Heart right ventricle (tissue), 16 donors: ENCODE data around the gene SNAP47. TPM values are rescaled to one million over a fixed set of nuclear protein-coding genes. Genes with fewer than 3 reads are reported as not detected.

Experiments
- ATAC-seq, 8 donors: fragments of 200-7000 bp; cut with Tn5 transposase; one replicate each; pipeline ENCODE4 v1.9.1; 2020; ENCODE audit warnings: mild to moderate bottlenecking in 8 of 8, moderate library complexity in 8 of 8, moderate number of reproducible peaks in 1 of 8
- DNase-seq, 2 donors: peaks; one replicate each; pipeline ENCODE4 v3.0.0-alpha.2; 2020
- H3K27ac ChIP-seq, 10 donors: fragments of 200-600 bp; sonication (generic) in 2 of 10; one replicate each; pipeline versions ENCODE4 v1.5.0 to v1.8.0; 2020 to 2022; ENCODE audit warnings: mild to moderate bottlenecking in 3 of 10
- H3K27me3 ChIP-seq, 7 donors: fragments of 200-600 bp; one replicate each; pipeline ENCODE4 v1.8.0; 2021 to 2022; ENCODE audit warnings: mild to moderate bottlenecking in 2 of 7
- H3K36me3 ChIP-seq, 9 donors: fragments of 200-600 bp; sonication (generic) in 1 of 9; one replicate each; pipeline versions ENCODE4 v1.5.0 to v1.8.0; 2020 to 2022; ENCODE audit warnings: mild to moderate bottlenecking in 2 of 9
- H3K4me1 ChIP-seq, 9 donors: fragments of 200-600 bp; sonication (generic) in 1 of 9; one replicate each; pipeline versions ENCODE4 v1.5.0 to v1.8.0; 2020 to 2022; ENCODE audit warnings: mild to moderate bottlenecking in 4 of 9
- H3K4me3 ChIP-seq, 10 donors: fragments of 200-600 bp; sonication (generic) in 2 of 10; one replicate each; pipeline versions ENCODE4 v1.5.0 to v1.8.0; 2020 to 2022; ENCODE audit warnings: mild to moderate bottlenecking in 7 of 10, moderate library complexity in 2 of 10
- H3K9me3 ChIP-seq, 11 donors: fragments of 200-600 bp in 10 of 11; sonication (generic) in 2 of 11; one replicate each; pipeline versions ENCODE4 v1.5.0 to v1.8.0; 2013 to 2022; ENCODE audit warnings: mild to moderate bottlenecking in 2 of 11, control low read depth in 1 of 11, moderate library complexity in 1 of 11
- WGBS, 2 donors: extraction: QIAGEN DNeasy Blood & Tissue Kit; methylation state at CpG; one replicate each; pipeline ENCODE4 v1.1.7; 2013; ENCODE audit warnings: inconsistent platforms in 1 of 2; 5-methylcytosine and 5-hydroxymethylcytosine counted together
- intact Hi-C, 10 donors: fragments of 100-400 bp; cut with DNase I; formaldehyde crosslinking; loops; one replicate each; pipeline versions ENCODE4 v1.11.1 to v1.14.2; 2022
- polyA plus RNA-seq, 2 donors: library from polyadenylated mRNA; stranded (reverse); fragments of 200-250 nt; gene quantifications; one replicate each; pipeline ENCODE4 v1.2.3, GENCODE V29; 2013
- total RNA-seq, 10 donors: library from RNA; stranded (reverse); fragmentation: NEBNext Ultra II Directional in 3 of 10; extraction: Animal tissue kit (Norgen Biotek cat#: 25700) in 3 of 10; gene quantifications; one replicate each; pipeline versions ENCODE4 v1.2.1 to v1.2.4, GENCODE V29; 2021 to 2023
- TF ChIP-seq, protein P1 (sequence below), 9 donors: fragments of 200-600 bp; sonication (generic) in 2 of 9; IDR thresholded peaks; one replicate each; pipeline versions ENCODE4 v1.5.0 to v1.8.0; 2021 to 2022; ENCODE audit warnings: antibody characterized with exemption in 9 of 9, mild to moderate bottlenecking in 5 of 9, moderate library complexity in 1 of 9
- donor health status: Arrhythmogenic right ventricular cardiomyopathy.
- donor health status: ischemic (EF 13 %, LVEDD 7.1; RV severe dilation, severe dysfunction).
- donor health status: healthy with polysubstance abuse.
- donor health status: DM: no; HTN: yes; CAD: no.
- donor health status: DM: no; HTN: no; CAD: no.
- donor health status: ischemic (EF 25% LVEDD 6.9; RV normal size, moderate dysfunction).
- donor health status: ischemic (EF 25% LVEDD 5.7; RV mildly dilated, moderate dysfunction).
- donor health status: healthy.
- donor health status: DM: yes; HTN: yes; CAD: no.
- donor health status: Ischemic cardiomyopathy.
- donor health status: ischemic (EF 35%, LVEDD 5.7; RV mildly dilated, moderate dysfunction).
- donor health status: nonischemic (EF 11% LVEDD 7.7; RV severe dilation, severe dysfunction).
- donor health status: DM: yes; HTN: yes; CAD: no.
- donor health status: PGD.
- donor health status: ischemic (EF 29% LVEDD 5.4; RV normal size, mild dysfunction).
- donor health status: nonischemic (EF 23%, LVEDD 6.1; RV moderate dilation, normal function).

The SNAP47 gene
- total and polyA plus RNA-seq, 12 donors: 18.4 to 102 (median 49.7) TPM

DNA sequence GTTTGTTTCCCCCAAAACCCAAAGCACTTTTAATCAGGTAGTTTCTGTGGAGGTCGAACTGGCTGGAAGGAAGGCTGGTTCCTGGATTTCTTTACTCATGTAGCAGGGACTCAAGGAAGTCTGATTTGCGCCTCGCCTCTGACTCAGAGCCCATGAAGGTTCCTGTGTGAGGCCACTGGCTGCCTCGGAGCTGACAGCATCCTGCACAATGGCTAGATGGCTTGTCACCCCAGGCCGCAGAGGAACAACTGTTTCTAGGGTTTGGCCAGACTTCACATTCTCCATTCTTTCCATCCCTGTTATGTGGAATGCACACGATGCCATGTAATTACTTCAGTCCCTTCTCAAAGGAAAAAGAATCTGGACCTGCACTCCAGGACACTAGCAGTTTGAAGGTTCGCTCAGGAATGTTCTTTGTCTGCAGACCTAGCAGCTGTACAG lies 41.1 kb downstream of the SNAP47 start:
- DNase-seq (no peak), ATAC-seq (no peak)
- TF ChIP-seq, protein P1, sequence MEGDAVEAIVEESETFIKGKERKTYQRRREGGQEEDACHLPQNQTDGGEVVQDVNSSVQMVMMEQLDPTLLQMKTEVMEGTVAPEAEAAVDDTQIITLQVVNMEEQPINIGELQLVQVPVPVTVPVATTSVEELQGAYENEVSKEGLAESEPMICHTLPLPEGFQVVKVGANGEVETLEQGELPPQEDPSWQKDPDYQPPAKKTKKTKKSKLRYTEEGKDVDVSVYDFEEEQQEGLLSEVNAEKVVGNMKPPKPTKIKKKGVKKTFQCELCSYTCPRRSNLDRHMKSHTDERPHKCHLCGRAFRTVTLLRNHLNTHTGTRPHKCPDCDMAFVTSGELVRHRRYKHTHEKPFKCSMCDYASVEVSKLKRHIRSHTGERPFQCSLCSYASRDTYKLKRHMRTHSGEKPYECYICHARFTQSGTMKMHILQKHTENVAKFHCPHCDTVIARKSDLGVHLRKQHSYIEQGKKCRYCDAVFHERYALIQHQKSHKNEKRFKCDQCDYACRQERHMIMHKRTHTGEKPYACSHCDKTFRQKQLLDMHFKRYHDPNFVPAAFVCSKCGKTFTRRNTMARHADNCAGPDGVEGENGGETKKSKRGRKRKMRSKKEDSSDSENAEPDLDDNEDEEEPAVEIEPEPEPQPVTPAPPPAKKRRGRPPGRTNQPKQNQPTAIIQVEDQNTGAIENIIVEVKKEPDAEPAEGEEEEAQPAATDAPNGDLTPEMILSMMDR (IDR thresholded peaks at IDR 0.05): no peak
- Histone ChIP-seq H3K36me3 (peaks cover 0 to 45% (median 0%) of the 10 kb centered on the region in 9 donors), H3K4me3 (no peak overlapping the region), H3K9me3 (no peaks in the 10 kb centered on the region), H3K4me1 (peaks cover 0 to 15% (median 8%) of the 10 kb centered on the region in 9 donors), H3K27ac (no peak overlapping the region), H3K27me3 (no peaks in the 10 kb centered on the region)
- 87 to 89% methylated on average over 7 of the region's 7 CpGs for WGBS, 2 donors
- intact Hi-C loops: loop anchor here in 1 of 10 donors (5.0 kb wide), 1 partner anchor 171 kb away; the partner anchor contains the start of gene WNT9A

DNA sequence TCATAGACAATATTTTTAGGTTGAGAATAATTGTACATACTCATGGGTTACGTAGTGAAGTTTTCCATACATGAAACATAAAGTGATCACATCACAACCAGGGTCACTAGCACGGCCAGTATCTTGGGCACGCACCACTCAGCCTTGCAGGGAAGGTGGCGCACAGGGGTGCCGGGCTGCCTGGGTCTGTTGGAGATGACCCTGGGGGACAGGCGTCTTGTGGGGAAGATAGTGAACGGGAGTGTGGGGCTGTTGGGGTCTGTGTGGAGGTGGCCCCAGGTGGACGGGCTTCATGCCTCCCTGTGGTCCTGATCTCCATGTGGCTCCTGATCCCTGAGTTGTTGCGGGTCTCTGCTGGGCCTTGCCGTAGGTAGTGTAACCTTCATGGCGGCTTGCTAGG lies 41.9 kb downstream of the SNAP47 start:
- intact Hi-C loops: loop anchor here in 1 of 10 donors (5.0 kb wide), 1 partner anchor 170 kb away; the partner anchor contains the start of gene WNT9A
- WGBS, 2 donors: 93 to 94% methylated on average over 11 of the region's 11 CpGs
- no peak for DNase-seq
- H3K27me3 ChIP-seq: no peaks in the 10 kb centered on the region
- H3K27ac ChIP-seq: no peak overlapping the region
- no peaks in the 10 kb centered on the region for H3K9me3 ChIP-seq
- H3K4me3 ChIP-seq: no peak overlapping the region
- H3K36me3 ChIP-seq: peaks cover 0 to 47% (median 0%) of the 10 kb centered on the region in 9 donors
- TF ChIP-seq, protein P1 (IDR thresholded peaks at IDR 0.05): no peak
- H3K4me1 ChIP-seq: peaks cover 0 to 15% (median 8%) of the 10 kb centered on the region in 9 donors
- no peak for ATAC-seq

DNA sequence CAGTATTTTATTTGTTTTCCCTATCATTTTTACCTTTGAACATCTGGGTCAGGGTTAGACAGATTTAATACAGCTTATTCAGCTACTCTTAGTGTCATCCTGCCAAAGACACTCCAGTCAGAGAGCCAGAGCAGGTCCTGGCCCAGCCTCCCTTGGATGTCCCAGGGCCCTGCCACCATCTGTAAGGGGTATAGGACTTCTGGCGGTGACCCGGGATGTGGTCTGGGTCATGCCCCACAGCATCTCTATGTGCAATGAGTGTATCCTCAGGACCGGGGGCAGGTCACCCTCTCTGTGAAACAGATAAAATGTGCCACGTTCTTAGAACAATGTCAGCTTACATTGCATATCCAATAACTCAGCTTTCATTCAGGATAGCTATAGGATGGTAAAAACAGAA lies 42.4 kb downstream of the SNAP47 start:
- Histone ChIP-seq H3K27me3 (no peaks in the 10 kb centered on the region), H3K4me3 (no peak overlapping the region), H3K4me1 (peaks cover 0 to 15% (median 8%) of the 10 kb centered on the region in 9 donors), H3K36me3 (peaks cover 0 to 48% (median 0%) of the 10 kb centered on the region in 9 donors), H3K9me3 (no peaks in the 10 kb centered on the region), H3K27ac (no peak overlapping the region)
- ATAC-seq: no peak
- TF ChIP-seq, protein P1 (IDR thresholded peaks at IDR 0.05): no peak
- no peak for DNase-seq
- intact Hi-C loops: loop anchor here in 1 of 10 donors (5.0 kb wide), 1 partner anchor 170 kb away; the partner anchor contains the start of gene WNT9A
- WGBS, 2 donors: 96 to 97% methylated on average over 4 of the region's 4 CpGs

DNA sequence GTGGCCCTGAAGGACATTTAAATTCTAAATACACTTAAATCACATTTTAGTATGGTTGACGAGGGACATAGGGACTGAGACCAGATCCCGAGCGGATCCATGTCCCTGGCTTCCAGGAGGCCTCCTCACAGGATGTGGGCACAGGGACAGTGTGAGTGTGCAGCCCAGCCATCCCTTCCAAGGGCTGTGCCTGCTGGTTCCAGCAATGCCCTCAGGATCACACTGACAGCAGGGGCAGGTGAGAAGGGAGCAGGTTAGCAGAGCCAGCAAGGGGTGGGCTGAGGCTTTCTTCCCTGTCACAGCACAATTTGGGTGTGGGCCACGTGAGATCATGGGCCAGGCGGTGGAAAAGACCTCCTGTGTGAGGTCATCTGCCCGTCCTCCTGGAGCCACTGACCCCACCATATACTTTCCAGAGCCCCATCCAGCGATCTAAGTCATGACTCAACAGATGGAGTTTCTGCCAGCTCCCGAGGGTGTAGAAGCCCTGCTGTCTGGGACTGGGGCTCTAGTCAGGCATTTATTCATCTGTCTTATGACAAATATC lies 43.2 kb downstream of the SNAP47 start:
- Histone ChIP-seq H3K4me3 (no peak overlapping the region), H3K9me3 (no peaks in the 10 kb centered on the region), H3K27ac (no peak overlapping the region), H3K27me3 (no peaks in the 10 kb centered on the region), H3K36me3 (peaks cover 0 to 48% (median 0%) of the 10 kb centered on the region in 9 donors), H3K4me1 (peaks cover 0 to 15% (median 8%) of the 10 kb centered on the region in 9 donors)
- 85 to 92% methylated on average over 8 of the region's 8 CpGs for WGBS, 2 donors
- DNase-seq (no peak), ATAC-seq (peak in 1 of 8 donors; percentile 33)
- intact Hi-C loops: loop anchor here in 1 of 10 donors (5.0 kb wide), 1 partner anchor 169 kb away; the partner anchor contains the start of gene WNT9A
- TF ChIP-seq, protein P1 (IDR thresholded peaks at IDR 0.05): no peak
